Stimulated activated CD4-positive, alpha-beta T cell treated with anti-CD3 and anti-CD28 coated beads, TNF-alpha, amount 100 ng/mL, for 1 hour (primary cell): ENCODE results near the gene GABRG3.
"Not testable (repeated sequence)": the region's sequence is repeated elsewhere in the genome, so short reads cannot be mapped to it uniquely, and the experiment has no call there.

Experiments used
- DNase-seq, 3 donors: peaks; one replicate each; pipeline ENCODE4 v3.0.0-alpha.2; 2020; ENCODE audit warnings: low read depth in 3 of 3, low spot score in 1 of 3

The GABRG3 gene

GRCh38 chr15:27175472-27176153 is 204.6 kb downstream of the GABRG3 start:
- DNase-seq = no peak

GRCh38 chr15:27176785-27177406 is 205.9 kb downstream of the GABRG3 start:
- no peak for DNase-seq

- no peak for DNase-seq
Measured at GRCh38 chr15:27179789-27180188, 208.8 kb downstream of the GABRG3 start.

GRCh38 chr15:27182561-27183110 is 211.7 kb downstream of the GABRG3 start:
- DNase-seq = no peak

- no peak for DNase-seq
Measured at GRCh38 chr15:27183201-27183600, 212.2 kb downstream of the GABRG3 start.

- not testable (repeated sequence) for DNase-seq
Measured at GRCh38 chr15:27191515-27191914, 220.5 kb downstream of the GABRG3 start.

- DNase-seq = no peak
Measured at GRCh38 chr15:27196691-27197090, 225.7 kb downstream of the GABRG3 start.

GRCh38 chr15:27201425-27201824 is 230.4 kb downstream of the GABRG3 start:
- no peak for DNase-seq

GRCh38 chr15:27210176-27210575 is 239.2 kb downstream of the GABRG3 start:
- no peak for DNase-seq

GRCh38 chr15:27214032-27214431 is 243.1 kb downstream of the GABRG3 start:
- no peak for DNase-seq

GRCh38 chr15:27214961-27215360 is 244.0 kb downstream of the GABRG3 start:
- no peak for DNase-seq

GRCh38 chr15:27218426-27218825 is 247.4 kb downstream of the GABRG3 start:
- DNase-seq = no peak

- no peak for DNase-seq
Measured at GRCh38 chr15:27219636-27220035, 248.7 kb downstream of the GABRG3 start.

GRCh38 chr15:27220199-27220598 is 249.2 kb downstream of the GABRG3 start:
- DNase-seq = no peak

- no peak for DNase-seq
Measured at GRCh38 chr15:27222479-27222878, 251.5 kb downstream of the GABRG3 start.

- no peak for DNase-seq
Measured at GRCh38 chr15:27223179-27223578, 252.2 kb downstream of the GABRG3 start.

- no peak for DNase-seq
Measured at GRCh38 chr15:27231811-27232210, 260.8 kb downstream of the GABRG3 start.

GRCh38 chr15:27232876-27233275 is 261.9 kb downstream of the GABRG3 start:
- no peak for DNase-seq

- DNase-seq = no peak
Measured at GRCh38 chr15:27234593-27234992, 263.6 kb downstream of the GABRG3 start.

- DNase-seq = no peak
Measured at GRCh38 chr15:27235161-27235560, 264.2 kb downstream of the GABRG3 start.

GRCh38 chr15:27235681-27236080 is 264.7 kb downstream of the GABRG3 start:
- no peak for DNase-seq

- no peak for DNase-seq
Measured at GRCh38 chr15:27237319-27237939, 266.4 kb downstream of the GABRG3 start.
